ENCODE measurements around the gene GNG14. TPM values are rescaled to one million over a fixed set of nuclear protein-coding genes. Genes with fewer than 3 reads are reported as not detected.
"Not testable (repeated sequence)": the region's sequence is repeated elsewhere in the genome, so short reads cannot be mapped to it uniquely, and the experiment has no call there.

GNG14 gene
- total and polyA plus RNA-seq, 10 of the 15 experiments (the other 5 are each of a cell fraction or from before 2014, with no cell fraction given) = not detected

GRCh38 chr19:12696366-12697335 lies 8.9 kb downstream of the GNG14 start, which contains the start of gene FBXW9 (continued):
- TF ChIP-seq, protein P1, sequence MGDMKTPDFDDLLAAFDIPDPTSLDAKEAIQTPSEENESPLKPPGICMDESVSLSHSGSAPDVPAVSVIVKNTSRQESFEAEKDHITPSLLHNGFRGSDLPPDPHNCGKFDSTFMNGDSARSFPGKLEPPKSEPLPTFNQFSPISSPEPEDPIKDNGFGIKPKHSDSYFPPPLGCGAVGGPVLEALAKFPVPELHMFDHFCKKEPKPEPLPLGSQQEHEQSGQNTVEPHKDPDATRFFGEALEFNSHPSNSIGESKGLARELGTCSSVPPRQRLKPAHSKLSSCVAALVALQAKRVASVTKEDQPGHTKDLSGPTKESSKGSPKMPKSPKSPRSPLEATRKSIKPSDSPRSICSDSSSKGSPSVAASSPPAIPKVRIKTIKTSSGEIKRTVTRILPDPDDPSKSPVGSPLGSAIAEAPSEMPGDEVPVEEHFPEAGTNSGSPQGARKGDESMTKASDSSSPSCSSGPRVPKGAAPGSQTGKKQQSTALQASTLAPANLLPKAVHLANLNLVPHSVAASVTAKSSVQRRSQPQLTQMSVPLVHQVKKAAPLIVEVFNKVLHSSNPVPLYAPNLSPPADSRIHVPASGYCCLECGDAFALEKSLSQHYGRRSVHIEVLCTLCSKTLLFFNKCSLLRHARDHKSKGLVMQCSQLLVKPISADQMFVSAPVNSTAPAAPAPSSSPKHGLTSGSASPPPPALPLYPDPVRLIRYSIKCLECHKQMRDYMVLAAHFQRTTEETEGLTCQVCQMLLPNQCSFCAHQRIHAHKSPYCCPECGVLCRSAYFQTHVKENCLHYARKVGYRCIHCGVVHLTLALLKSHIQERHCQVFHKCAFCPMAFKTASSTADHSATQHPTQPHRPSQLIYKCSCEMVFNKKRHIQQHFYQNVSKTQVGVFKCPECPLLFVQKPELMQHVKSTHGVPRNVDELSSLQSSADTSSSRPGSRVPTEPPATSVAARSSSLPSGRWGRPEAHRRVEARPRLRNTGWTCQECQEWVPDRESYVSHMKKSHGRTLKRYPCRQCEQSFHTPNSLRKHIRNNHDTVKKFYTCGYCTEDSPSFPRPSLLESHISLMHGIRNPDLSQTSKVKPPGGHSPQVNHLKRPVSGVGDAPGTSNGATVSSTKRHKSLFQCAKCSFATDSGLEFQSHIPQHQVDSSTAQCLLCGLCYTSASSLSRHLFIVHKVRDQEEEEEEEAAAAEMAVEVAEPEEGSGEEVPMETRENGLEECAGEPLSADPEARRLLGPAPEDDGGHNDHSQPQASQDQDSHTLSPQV (IDR thresholded peaks at IDR 0.05) = no peak
- TF ChIP-seq CHD4 (IDR thresholded peaks at IDR 0.05) (no peak), SMARCA5 (IDR thresholded peaks at IDR 0.05) (no peak), ZNF274 (IDR thresholded peaks at IDR 0.05; ENCODE audit: insufficient read depth, insufficient read length) (no peak), CBX5 (IDR thresholded peaks at IDR 0.05; ENCODE audit: low read depth) (0 out of 2 replicates have a peak, but pooled peaks have one; percentile 67), POU2F2 (IDR thresholded peaks at IDR 0.05; ENCODE audit: borderline replicate concordance, low read depth, low read length) (peak; percentile 85), PKNOX1 (IDR thresholded peaks at IDR 0.05) (no peak; the same call in 1 of the 2 replicates), E4F1 (IDR thresholded peaks at IDR 0.05; ENCODE audit: borderline replicate concordance, partially characterized antibody) (no peak), NR2C2 (IDR thresholded peaks at IDR 0.05; ENCODE audit: borderline replicate concordance, control insufficient read depth, insufficient read length, low read depth) (no peak), WRNIP1 (IDR thresholded peaks at IDR 0.05; ENCODE audit: borderline replicate concordance, low read depth, low read length) (no peak), BMI1 (IDR thresholded peaks at IDR 0.05; ENCODE audit: borderline replicate concordance) (peak; percentile 93), BCL11A (IDR thresholded peaks at IDR 0.05; ENCODE audit: low read depth, low read length) (peak; percentile 10; the same call in 1 of the 2 replicates)
- TF ChIP-seq, protein P2, sequence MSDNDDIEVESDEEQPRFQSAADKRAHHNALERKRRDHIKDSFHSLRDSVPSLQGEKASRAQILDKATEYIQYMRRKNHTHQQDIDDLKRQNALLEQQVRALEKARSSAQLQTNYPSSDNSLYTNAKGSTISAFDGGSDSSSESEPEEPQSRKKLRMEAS (IDR thresholded peaks at IDR 0.05; ENCODE audit: low read depth, low read length) = peak; percentile 83

DNA sequence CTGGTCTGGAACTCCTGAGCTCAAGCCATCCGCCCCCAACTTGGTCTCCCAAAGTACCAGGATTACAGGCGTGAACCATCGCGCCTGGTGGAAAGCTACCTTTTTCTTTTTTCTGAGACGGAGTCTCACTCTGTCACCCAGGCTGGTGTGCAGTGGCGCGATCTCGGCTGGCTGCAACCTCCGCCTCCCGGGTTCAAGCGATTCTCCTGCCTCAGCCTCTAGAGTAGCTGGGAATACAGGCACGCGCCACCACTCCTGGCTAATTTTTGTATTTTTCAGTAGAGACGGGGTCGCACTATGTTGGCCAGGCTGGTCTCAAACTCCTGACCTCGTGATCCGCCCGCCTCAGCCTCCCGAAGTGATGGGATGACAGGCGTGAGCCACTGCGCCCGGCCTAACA lies 9.6 kb downstream of the GNG14 start:
- ChIA-PET SMC1A (ENCODE audit: uncharacterized antibody, unreplicated experiment) (interaction anchor here (0.6 to 1.1 kb wide), 3 partner anchors 20 to 1760 kb away, joined by 3 to 4 read pairs (median 3); no protein-coding TSS in a partner anchor), POLR2A (interaction anchor here (0.6 to 1.4 kb wide), 3 partner anchors 11 to 81 kb away, joined by 3 to 5 read pairs (median 4); no protein-coding TSS in a partner anchor), CTCF (interaction anchor here (1.2 to 1.5 kb wide), 2 partner anchors 20 to 150 kb away, joined by 4 to 5 read pairs; no protein-coding TSS in a partner anchor), RAD21 (ENCODE audit: unreplicated experiment) (interaction anchor here (1.0 kb wide), 1 partner anchor 130 kb away, joined by 3 read pairs; no protein-coding TSS in a partner anchor)
- H3K9me3 ChIP-seq (replicated peaks; ENCODE audit: control insufficient read depth, insufficient read depth, low read length); H3K79me2 ChIP-seq (ENCODE audit: control insufficient read depth, insufficient read depth, low read length); H3K9ac ChIP-seq (ENCODE audit: control insufficient read depth, insufficient read depth, low read length); H3K4me1 ChIP-seq (ENCODE audit: control insufficient read depth, insufficient read depth, low read length); ATAC-seq; FAIRE-seq; DNase-seq (ENCODE audit: low read depth, low spot score); H3K27me3 ChIP-seq (replicated peaks in 1 of 2; ENCODE audit: control insufficient read depth in 2 of 2, insufficient read depth in 2 of 2, low read length in 1 of 2); intact Hi-C loops (cut with micrococcal nuclease; ENCODE audit: unreplicated experiment); H2AFZ ChIP-seq (ENCODE audit: control insufficient read depth, low read depth, low read length); BruUV-seq (replicated peaks); in situ Hi-C loops (cut with MboI); H4K20me1 ChIP-seq (ENCODE audit: control insufficient read depth, insufficient read depth): not testable (repeated sequence)
- WGBS (ENCODE audit: insufficient coverage, insufficient replicate concordance, low lambda C conversion rate, missing lambda C conversion rate) = 92% methylated on average over 22 of the region's 22 CpGs
- Histone ChIP-seq H3K4me3 (peak overlapping the region; percentile 85), H3K27ac (ENCODE audit: control insufficient read depth, insufficient read depth) (peak overlapping the region; percentile 83; the same call in 1 of the 2 replicates), H3K36me3 (ENCODE audit: control insufficient read depth in 2 of 2, insufficient read depth in 2 of 2, low read length in 1 of 2) (peaks cover 6 to 15% of the 10 kb centered on the region in 2 experiments; a peak in 3 of 4 replicates), H3K4me2 (ENCODE audit: control insufficient read depth, insufficient read depth) (peak overlapping the region; percentile 96)
